ENCODE results near the gene RNF5.
A peak's percentile ranks its signal among the peaks of the same experiment; 100 is the strongest.
"Not testable (repeated sequence)": the region's sequence is repeated elsewhere in the genome, so short reads cannot be mapped to it uniquely, and the experiment has no call there.

Gene RNF5

DNA sequence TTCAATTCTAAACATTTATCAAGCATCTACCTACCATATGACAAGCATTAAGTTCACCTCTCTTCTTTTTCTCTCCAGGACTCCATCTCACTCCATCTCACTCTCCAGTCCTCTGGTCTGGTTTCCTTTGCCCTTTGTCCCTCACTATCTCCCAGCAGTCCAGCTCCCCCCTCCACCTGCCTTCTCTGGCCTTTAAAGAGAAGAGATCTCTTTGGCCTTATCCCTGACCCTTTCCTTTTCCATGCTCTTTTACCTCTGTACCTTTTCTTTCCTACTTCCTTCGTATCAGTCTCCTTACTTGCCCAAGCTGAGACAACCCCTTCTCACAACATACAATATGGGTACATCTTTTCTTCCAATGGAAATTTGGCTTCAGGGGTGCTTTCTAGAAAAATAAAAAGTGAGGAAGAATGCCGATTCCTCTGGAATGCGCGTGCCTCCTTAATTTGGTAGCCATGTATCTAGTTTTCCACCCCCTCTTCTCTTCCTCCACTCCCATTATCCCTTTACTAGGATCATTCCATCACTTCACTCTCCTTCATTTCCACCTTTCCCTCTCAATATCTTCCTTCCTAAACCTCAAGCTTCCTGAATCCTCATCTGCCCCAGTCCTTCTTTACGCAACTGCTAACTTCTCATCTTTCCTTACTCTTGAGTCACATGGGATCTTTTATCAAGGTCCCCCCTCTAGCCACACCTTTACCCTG, 1.6 kb upstream of the RNF5 start:
- no peak for DNase-seq

DNA sequence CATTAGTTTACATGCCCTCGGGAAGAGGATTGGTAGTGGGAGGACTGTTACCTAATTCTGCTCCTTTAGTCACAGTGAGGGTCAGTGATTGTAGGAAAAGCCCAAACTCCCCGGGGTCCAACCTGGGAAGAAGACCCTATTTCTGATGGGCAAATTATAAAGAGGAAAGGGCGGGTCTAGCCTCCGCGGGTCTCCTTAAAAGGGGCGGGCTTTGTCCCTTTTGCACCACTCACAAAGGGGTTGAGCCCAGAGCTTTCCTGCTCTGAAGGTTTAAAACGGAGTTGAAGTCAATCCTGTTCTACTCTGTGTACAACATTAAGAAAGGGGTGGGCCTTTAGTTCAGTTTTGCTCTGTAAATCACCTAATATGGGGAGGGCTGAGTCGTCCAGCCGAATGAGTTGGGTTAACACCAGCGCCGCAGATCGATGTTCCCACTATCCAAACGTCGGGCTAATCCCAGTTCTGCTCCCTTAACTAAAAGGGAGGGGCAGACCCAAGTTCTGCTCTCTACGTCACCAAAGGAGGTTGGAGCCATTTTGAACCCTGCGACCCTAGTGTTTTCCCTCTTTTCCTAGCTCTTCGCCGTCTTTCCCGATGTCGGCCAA, 920 bp upstream of the RNF5 start:
- peak; percentile 60 for DNase-seq

DNA sequence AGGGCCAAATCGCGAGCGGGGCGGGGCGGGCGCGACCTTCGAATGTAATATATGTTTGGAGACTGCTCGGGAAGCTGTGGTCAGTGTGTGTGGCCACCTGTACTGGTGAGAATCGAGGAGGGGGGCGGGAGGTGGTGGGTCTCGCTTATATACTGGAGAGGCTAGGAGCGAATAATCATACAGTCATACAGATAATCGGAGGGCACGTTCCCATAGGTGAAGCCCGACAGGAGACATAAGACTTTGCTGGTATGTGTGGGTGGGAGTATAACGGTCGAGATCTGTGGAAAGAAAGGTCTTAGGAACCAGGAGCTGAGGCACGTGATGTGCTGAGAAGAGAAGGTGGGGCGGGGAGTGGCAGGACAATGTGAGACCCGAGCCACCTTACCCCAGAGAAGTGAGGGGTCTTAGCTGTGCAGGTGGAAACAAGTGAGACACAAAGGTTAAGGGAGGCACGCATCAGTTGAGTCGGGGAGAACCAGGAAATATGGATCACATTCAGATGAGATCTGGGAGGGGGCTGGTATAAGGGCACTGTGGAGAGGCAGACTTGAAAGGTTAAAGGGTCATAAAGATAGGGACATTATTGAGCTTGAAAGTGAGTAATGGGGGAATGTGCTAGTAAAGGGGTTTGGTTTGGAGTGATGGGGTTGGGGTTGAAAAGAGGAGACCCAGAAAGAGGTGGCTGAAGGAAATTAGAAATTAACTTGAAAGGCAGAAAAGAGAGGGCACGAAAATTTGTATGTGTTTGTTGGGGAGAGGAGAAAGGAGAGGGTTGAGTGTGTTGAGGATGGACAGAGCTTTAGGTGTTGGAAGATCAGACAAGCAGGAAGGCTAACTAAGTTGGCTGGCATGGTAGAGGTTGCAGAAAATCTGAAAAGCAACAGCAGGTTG, 589 bp downstream of the RNF5 start:
- no peak for DNase-seq

DNA sequence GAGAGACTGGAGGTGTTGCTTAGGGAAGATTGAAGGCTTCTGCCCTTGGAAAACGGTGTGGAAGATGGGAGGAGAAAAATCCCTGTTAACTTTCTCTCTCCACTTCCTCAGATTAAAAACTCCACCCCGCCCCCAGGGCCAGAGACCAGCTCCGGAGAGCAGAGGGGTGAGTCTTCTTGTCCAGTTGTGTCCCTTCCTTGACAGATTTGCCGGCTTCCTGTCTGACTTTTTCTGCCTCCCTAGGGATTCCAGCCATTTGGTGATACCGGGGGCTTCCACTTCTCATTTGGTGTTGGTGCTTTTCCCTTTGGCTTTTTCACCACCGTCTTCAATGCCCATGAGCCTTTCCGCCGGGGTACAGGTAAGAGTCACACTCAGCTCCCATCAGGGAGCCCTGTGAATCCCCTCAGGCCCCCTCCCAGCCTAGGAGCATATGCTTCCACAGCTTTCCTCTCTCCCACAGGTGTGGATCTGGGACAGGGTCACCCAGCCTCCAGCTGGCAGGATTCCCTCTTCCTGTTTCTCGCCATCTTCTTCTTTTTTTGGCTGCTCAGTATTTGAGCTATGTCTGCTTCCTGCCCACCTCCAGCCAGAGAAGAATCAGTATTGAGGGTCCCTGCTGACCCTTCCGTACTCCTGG, 1.7 kb downstream of the RNF5 start:
- no peak for DNase-seq

DNA sequence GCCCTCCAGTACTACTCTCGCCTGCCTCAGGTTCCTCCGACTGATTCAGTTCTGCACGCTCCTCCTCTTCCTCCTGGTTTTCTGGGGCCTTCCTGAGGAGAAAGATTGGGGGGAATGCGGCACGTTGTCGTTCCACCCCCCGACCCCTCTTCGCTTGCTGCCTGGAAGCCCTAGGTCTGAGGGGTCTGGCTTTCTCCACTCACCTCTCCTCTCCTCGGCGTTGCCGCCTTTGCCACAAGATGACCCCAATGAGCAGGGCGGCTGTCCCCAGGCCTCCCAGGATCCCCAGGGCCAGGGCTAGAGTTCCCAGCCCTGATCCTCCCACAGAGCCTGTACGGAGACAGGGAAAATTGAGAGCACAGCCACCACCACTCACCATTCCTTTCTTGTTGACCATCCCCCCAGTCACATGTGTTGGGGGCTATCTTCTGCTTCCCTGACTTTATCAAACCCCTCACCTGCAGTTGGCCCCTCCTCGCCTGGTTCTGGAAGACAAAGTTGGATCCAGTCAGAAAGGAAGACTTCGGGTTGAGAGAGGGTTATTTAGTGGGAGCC, 3.0 kb downstream of the RNF5 start:
- no peak for DNase-seq

DNA sequence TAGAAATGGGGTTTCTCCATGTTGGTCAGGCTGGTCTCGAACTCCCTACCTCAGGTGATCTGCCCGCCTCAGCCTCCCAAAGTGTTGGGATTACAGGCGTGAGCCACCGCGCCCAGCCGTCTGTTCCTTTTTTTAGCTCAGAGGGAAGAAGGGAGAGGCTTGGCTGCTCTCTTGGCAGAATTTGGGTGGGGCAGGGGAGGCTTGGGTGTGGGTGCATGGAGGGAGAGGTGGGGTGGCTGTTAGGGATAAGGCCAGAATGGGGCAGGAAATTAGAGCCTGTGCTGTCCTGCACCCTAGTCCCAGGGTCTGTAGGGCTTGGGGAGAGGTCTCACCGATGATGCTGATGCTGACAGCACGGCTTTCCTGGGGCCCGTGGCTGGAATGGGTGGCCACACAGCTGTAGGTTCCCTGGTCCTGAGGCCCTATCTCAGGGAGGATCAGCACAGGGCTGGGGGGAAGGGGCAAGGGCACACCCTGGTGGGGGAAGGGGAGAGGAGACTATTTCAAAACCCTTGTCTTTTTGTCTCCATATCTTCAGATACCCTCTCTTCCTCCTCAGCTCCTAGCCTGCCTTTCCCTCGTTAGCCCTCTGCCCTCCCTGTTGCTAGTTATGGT, 3.8 kb downstream of the RNF5 start:
- DNase-seq, result no peak

DNA sequence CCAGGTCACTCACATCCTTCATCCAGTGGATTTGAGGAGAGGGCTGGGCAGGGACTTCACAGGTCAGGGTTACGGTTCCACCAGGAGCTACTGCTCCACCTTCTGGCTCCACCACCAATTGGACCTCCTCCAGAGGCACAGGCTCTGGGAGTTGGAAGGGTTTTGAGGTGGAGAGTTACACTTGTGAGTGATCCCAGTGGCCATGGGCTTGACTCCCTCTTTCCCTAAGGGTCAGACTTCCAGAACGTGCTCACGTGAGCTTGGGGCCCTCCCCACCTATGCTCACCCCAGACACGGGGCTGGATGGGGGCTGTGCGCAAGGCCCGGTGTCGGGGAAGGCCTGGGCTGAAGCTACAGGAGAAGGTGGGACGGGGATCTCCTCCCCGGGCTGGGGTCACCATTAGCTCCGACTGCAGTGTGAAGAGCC, 4.4 kb downstream of the RNF5 start:
- DNase-seq, result no peak

DNA sequence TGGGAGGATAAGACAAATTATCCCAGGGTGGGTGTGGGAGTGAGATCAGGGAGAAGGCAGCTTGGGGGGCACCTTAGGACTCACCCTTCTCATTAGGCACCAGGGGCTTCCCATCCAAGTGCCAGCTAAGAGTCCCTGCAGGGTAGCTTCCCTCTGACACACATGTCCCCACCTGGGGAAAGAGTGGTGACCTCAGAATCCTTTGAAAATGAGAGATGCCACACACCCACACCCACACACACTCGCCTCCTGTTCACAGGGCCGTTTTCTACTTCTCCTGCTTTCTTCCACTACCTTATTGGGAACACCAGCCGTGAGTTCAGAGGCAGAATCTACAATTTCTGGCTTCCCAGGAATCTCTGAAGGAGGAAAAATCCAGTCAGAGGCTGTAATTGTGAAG, 4.8 kb downstream of the RNF5 start:
- no peak for DNase-seq

DNA sequence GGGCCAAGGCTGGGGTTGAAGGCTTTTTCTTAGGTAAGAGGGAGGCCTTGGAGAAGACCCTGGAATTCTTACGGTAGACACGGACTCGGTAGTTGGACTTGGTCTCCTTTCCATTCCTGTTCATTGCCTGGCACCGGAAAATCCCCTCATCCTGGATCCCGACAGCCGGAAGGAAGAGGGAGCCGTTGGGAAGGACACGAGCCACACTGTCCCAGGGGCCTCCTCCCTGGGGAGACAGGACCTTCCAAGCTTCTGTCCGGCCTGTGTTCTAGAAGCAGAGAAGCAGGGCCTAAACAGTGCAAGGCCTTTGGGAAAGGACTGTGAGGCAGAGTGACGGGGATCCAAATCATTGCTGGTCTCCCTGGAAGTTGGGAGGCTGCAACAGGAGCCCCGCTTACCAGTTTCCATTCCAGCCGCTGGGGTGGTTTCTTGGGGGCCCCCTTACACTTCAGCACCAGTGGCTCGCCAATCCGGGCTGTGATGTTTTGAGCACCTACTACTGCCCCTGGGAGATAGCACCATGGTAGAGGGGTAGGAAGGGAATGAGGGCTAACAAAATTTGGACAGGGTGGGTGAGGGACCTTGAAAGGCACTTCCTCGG, 5.4 kb downstream of the RNF5 start:
- DNase-seq, result no peak

DNA sequence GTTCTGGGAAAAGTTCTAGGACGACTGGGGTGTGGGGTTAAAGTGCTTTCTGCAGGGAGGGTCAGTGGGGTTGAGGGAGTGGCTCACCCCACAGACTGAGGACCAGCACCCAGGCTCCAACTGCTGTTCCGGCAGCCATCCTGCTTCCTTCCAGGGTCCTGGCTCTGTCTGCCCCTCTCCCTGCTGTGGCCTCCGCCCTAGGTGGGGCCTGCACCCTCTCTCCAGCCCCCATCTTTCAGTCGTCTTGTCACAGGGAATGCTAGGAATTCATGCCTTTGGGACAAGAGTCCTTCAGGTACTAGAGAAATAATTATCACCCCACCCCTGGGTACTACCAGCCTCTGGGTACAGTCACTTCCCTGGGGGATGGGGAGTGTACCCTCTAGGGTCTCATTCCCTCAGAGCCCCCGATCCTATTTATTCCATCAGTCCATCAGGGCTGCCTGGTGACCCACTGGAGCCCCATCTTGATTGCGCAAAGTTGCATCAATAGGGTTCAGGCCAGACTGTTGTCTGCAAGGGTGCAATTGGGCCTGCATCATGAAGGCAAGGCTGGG, 6.0 kb downstream of the RNF5 start, which contains the start of gene AGER:
Gene AGER (minus strand): TSS at position 170 of the 557 bp plus-strand sequence. CDS start 31 bp downstream, at position 139.
- DNase-seq, result no peak

DNA sequence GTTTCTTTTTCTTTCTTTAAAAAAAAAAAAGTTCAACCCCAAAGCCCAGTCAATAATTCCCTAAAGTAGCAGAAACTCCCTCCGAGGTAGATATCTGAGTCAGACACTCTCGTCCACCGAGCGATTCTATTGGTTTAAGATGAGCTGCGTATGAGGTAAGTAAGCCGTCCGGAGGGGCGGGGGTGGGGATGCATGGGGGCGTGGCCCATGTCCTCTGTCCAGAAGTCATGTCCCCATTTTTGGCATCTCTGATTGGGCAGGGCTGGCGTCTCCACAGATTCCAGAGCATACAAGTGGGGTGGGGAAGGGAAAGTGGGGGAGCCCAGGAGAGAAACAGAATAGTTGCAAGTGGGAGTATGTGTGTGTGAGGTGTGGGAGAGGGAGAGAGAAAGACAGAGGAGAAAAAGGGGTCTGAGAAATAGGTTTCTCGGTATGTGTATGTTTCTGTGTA, 7.5 kb downstream of the RNF5 start:
- not testable (repeated sequence) for DNase-seq

DNA sequence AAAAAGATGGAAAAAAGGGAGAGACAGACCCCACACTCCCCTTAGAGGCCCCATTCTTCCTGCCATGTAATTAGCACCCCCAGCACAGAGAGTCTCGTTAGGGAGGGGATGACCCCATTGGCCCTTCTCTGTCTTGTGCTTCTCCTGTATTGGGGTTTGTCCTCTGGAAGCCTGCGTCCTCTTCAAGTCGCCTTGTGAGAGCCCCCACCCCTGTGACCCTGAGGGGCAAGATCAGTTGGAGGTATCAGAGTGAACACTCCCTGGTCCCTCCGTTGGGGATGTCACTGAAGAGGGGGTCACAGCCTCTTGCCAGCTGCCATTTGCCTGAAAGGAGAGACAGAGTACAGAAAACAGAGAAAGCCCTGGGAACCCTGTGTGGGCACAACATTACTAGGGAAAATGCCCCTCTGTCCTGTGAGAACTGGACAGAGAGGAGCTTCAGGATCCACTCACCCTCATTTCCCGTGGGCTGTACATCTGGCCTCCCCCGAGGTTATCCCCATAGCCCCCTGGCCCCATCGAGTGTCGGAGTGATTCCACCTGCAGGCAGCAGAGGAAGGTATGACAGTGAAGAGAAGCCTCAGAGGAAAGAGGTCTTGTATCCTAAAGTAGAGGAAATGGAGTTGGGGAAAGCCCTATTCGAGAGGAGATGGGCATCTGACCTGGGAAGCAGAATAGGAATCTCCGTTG, 8.1 kb downstream of the RNF5 start:
- not testable (repeated sequence) for DNase-seq

DNA sequence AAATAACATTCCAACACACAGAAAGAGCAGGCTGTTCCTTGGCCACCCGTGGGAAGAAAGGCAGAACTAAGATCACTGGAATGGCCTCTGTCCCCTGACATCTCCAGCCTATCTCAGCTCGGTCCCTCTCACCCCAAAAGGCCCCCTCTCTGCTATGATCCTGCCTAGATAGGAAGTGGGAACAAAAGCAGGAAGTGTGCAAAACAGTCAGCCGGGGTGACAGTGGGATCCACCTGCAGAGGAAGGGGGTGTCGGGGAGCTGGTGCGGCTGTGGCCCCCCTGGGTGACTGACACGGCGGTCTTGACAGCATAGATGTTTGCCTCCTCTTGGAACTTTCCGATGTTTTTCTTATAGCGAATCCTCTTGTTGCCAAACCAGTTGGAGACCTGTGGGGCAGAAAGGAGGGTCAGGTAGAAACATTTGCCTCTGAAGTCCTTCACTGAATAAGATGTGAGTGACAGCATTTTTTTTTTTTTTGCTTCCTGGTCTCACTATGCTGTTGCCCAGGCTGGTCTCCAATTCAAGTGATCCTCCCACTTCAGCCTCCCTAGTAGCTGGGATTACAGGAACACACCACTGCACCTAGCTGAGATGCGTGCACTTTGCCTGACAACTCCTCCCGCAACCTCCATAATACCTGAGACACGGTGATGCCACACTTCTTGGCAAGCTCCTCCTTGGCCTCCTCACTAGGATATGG, 9.0 kb downstream of the RNF5 start:
- DNase-seq, result no peak

DNA sequence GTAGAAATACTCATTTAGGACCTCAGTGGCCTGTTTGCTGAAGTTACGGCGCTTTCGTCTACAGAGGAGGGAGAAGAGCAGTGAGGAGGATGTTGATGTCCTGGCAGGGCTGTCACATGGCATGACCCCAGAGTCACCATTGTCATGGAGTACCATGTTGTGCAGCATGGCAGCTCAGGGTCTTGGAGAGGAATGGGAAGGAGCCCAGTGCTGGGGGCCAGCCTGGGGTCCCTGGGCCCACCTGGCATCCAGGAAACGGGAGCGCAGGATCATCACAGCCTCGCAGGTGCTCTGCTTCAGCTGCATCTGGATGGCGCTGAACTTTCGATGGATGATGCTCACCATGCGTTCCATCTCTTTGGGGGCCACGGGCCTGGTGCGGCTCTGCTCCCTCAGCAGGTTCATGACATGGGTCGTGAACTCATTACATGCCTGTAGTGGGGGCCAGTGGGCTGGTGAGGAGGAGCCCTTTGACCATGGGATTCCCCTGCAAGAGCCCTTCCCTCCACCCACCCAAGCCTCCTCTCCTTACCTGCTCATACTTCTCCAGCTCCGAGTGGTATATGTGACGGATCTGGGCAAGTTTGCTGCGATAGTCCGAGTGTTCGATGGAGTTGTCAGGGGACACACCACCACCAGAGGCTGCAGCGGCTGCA, 9.6 kb downstream of the RNF5 start:
- DNase-seq, result not testable (repeated sequence)

DNA sequence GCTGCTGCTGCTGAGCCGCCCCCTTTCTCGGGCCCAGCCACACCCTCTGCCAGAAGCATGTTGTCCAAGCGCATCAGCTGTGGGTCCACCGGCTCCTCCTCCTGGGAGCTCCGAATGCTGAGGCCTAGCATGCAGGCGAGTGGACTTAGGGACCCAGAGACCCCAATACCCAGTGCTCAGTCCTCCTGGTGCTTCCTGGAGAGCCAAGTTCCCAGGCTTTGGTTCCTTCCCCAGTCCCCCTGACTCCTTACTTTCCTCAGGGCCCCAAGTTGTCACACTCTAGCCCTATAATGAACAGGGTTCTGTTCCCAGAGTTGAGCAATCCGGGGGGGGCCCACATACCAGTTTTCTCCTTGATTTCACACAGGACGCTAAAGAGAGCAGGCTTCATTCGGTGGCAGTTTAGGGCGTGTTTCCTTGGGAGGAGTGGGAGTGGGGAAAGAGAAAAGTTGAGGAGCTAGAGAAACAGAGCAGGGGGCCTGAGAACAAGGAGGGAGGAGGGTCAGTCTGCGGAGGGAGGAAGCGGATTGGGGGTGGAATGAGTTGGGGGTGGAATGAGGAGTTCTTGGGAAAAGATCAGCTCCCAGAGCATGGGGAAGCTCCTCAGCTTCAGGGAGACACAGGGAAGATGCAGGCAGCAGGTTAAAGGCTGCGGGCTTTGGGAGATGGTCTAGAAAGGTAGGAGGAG, 10.3 kb downstream of the RNF5 start:
- DNase-seq, result no peak

DNA sequence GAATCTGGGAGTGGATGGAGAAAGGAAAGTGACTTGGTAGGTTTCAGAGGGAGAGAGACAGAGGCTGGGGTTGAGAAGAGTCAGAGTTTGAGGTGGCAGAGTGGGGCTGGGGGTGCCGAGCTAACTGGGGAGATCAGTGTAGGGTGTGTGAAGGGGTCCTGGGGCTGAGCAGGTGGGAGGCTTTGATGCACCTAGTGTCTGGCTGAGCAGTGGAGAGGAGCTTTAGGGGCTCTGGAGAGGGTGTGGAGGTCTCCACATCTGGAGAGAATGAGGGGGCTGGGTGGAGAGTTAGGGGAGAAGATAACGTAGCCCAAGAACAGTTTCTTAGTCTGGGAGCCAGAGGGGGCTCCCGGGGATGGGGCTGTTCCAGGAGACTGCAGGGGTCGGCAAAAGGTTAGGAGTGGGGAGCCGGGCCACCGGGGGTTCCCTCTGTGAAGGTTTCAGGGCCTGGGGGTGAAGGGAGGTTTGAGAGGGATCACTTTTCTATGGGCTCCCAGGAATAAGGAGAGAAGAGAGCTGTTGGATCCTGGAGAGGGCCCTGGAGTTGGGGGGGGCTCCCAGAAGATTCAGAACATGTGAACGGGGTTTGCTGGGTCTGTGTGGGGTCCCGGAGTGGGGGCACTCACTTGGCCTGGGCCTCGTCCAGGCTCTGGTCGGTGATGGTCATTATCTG, 11.0 kb downstream of the RNF5 start:
- DNase-seq, result no peak

DNA sequence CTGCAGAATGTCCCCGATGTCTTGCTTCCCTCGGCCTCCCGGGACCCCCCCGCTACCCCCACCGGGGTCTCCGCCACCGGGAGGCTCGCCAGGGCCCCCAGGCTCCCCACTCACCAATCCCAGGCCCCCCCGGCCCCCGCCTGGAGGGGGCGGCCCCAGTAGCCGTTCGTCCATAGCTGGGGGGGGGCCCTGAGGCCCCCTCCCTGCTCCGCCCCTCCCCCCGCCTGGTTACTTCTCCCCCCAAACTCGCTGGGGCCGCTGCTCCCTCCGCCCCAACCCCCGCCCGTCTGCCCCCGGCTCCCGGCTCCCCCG, 11.5 kb downstream of the RNF5 start:
- no peak for DNase-seq

DNA sequence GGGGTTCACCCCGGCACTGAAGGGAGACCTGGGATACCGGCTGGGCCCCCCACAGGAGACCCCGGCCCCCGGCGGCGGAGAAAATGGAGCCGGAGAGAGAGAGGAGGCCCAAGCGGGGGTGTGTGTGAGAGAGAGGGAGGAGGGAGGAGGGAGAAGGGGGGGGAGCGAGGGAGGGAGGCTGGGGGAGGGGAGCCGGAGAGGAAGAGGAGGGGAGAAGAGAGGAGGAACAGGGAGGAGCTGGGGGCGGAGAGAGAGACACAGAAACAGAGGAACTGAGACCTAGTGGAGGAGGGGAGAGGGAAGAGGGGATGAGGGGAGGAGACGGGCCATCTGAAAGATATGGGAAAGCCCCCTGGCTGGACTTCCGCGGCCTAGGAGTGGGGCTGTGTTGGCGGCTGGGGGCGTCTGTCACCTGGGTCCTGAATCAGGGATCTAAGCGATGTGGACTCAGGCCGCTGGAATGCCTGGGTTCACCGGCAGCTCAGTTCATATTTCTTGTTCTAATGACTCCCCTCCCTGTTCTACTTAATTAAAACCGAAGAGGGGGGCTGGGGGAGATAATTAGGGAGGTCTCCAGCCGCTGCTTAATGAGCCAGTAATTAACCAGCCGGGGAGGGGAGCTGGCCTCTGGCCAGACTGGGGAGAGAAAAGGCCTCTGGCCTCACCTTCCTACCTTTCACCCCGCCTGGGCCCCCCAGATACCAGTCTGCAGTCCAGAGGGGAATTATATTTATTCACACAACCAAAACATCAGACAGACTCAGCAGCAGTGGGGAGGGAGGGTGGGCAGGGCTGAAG, 12.0 kb downstream of the RNF5 start, which contains the start of gene PBX2:
Gene PBX2 (minus strand): TSS at position 149 of the 798 bp plus-strand sequence. CDS start 287 bp downstream, outside the sequence.
- peak; percentile 55 for DNase-seq

Data from DMS153 (cell line).